ENCODE results near the gene ADORA1.

GRCh38 chr1:203216274-203217138 lies 89.0 kb downstream of the ADORA1 start:
- TF ChIP-seq CTCF (conservative IDR thresholded peaks at IDR 0.05) (peak; percentile 86), ZFX (IDR thresholded peaks at IDR 0.05) (no peak)
